NCI-H187 treated with DMSO at 0.1 percent for 48 hours (cell line): Measurements from ENCODE around the gene PPM1H.
"Not testable (repeated sequence)": the region's sequence is repeated elsewhere in the genome, so short reads cannot be mapped to it uniquely, and the experiment has no call there.

Experiments used
- DNase-seq: peaks from one replicate; lab custom pipeline; 2025; lab: John Stamatoyannopoulos, UW

PPM1H gene

GRCh38 chr12:62934799-62935674 lies at the start of gene PPM1H:
Gene PPM1H, minus strand, starts transcription at chr12:62935150. Its CDS starts 414 bp downstream, at chr12:62934736.
- DNase-seq, result peak; percentile 51

GRCh38 chr12:62983594-62983993 lies 48.6 kb upstream of the PPM1H start:
- DNase-seq, result no peak

- DNase-seq, result no peak
Observed at GRCh38 chr12:62978768-62979167, 43.8 kb upstream of the PPM1H start.

GRCh38 chr12:62977883-62978282 lies 42.9 kb upstream of the PPM1H start:
- no peak for DNase-seq

- DNase-seq, result peak; percentile 63
Observed at GRCh38 chr12:62977418-62977817, 42.5 kb upstream of the PPM1H start.

GRCh38 chr12:62976110-62976662 lies 41.2 kb upstream of the PPM1H start:
- no peak for DNase-seq

GRCh38 chr12:62971769-62972525 lies 37.0 kb upstream of the PPM1H start:
- DNase-seq, result no peak

GRCh38 chr12:62969695-62970094 lies 34.7 kb upstream of the PPM1H start:
- no peak for DNase-seq

- no peak for DNase-seq
Observed at GRCh38 chr12:62967701-62968100, 32.8 kb upstream of the PPM1H start.

- no peak for DNase-seq
Observed at GRCh38 chr12:62966990-62967506, 32.1 kb upstream of the PPM1H start.

- not testable (repeated sequence) for DNase-seq
Observed at GRCh38 chr12:62966446-62966989, 31.6 kb upstream of the PPM1H start.

GRCh38 chr12:62965700-62966099 lies 30.8 kb upstream of the PPM1H start:
- DNase-seq, result not testable (repeated sequence)

GRCh38 chr12:62965242-62965641 lies 30.3 kb upstream of the PPM1H start:
- DNase-seq, result not testable (repeated sequence)

- no peak for DNase-seq
Observed at GRCh38 chr12:62963486-62964041, 28.6 kb upstream of the PPM1H start.

GRCh38 chr12:62960324-62960723 lies 25.4 kb upstream of the PPM1H start:
- no peak for DNase-seq

GRCh38 chr12:62959745-62960144 lies 24.8 kb upstream of the PPM1H start:
- no peak for DNase-seq

- DNase-seq, result no peak
Observed at GRCh38 chr12:62957233-62957953, 22.4 kb upstream of the PPM1H start.

- DNase-seq, result no peak
Observed at GRCh38 chr12:62955678-62956077, 20.7 kb upstream of the PPM1H start.

- no peak for DNase-seq
Observed at GRCh38 chr12:62950317-62950716, 15.4 kb upstream of the PPM1H start.

- DNase-seq, result no peak
Observed at GRCh38 chr12:62948123-62948522, 13.2 kb upstream of the PPM1H start.

GRCh38 chr12:62947364-62947763 lies 12.4 kb upstream of the PPM1H start:
- DNase-seq, result no peak
